ENCODE measurements around the gene SLC22A23.
"Not testable (repeated sequence)": the region's sequence is repeated elsewhere in the genome, so short reads cannot be mapped to it uniquely, and the experiment has no call there.

GRCh38 chr6:3241745-3242144, 215.1 kb downstream of the SLC22A23 start:
- not testable (repeated sequence) for TF ChIP-seq CTCF (conservative IDR thresholded peaks at IDR 0.05 in 1 of 2, IDR thresholded peaks at IDR 0.05 in 1 of 2; ENCODE audit: extremely low read depth in 1 of 2, insufficient read depth in 1 of 2, low read depth in 1 of 2, low read length in 2 of 2); EZH2 (IDR thresholded peaks at IDR 0.05; ENCODE audit: borderline replicate concordance, low read length)

Measured in mammary epithelial cell (primary cell).